Uterus (tissue), 4 donors: Measurements from ENCODE around the gene KCNE1. TPM values are rescaled to one million over a fixed set of nuclear protein-coding genes. Genes with fewer than 3 reads are reported as not detected.
"Not testable (repeated sequence)": the region's sequence is repeated elsewhere in the genome, so short reads cannot be mapped to it uniquely, and the experiment has no call there.

Experiments used
- DNase-seq, 2 donors: peaks; one replicate each; pipeline ENCODE4 v3.0.0-alpha.2; 2019 to 2020
- H3K27ac ChIP-seq, 2 donors: fragments of 200-600 bp; sonication (generic); 1 replicate in 1 of 2; 2 replicates in 1 of 2; pipeline ENCODE4 v1.5.1; 2016 to 2018
- H3K27me3 ChIP-seq, 2 donors: fragments of 200-600 bp; sonication (generic); one replicate each; pipeline ENCODE4 v1.5.1; 2018 to 2019; ENCODE audit warnings: control low read depth in 1 of 2
- H3K36me3 ChIP-seq, 2 donors: fragments of 200-600 bp; sonication (generic); one replicate each; pipeline ENCODE4 v1.5.1; 2019; ENCODE audit warnings: control low read depth in 1 of 2
- H3K4me1 ChIP-seq, 2 donors: fragments of 200-600 bp; sonication (generic); one replicate each; pipeline ENCODE4 v1.5.1; 2018 to 2019; ENCODE audit warnings: control low read depth in 1 of 2
- H3K4me3 ChIP-seq, 2 donors: fragments of 200-600 bp; sonication (generic); 1 replicate in 1 of 2; 2 replicates in 1 of 2; pipeline ENCODE4 v1.5.1; 2018 to 2019; ENCODE audit warnings: mild to moderate bottlenecking in 1 of 2
- H3K9me3 ChIP-seq, 2 donors: fragments of 200-600 bp; sonication (generic); one replicate each; pipeline ENCODE4 v1.5.1; 2019; ENCODE audit warnings: control low read depth in 1 of 2
- POLR2A ChIP-seq, 2 donors: fragments of 450-650 bp; IDR thresholded peaks; one replicate each; pipeline ENCODE4 v1.6.1; 2016; ENCODE audit warnings: antibody characterized with exemption in 2 of 2, mild to moderate bottlenecking in 1 of 2, moderate library complexity in 1 of 2
- intact Hi-C: fragments of 100-400 bp; cut with DNase I; formaldehyde crosslinking; loops from one replicate; pipeline ENCODE4 v1.15.1; 2023; ENCODE audit warnings: low total_unique reads
- total RNA-seq, 4 donors: library from RNA; depleted of rRNA in 3 of 4; stranded (reverse); fragments of >200 nt in 3 of 4; gene quantifications; one replicate each; pipeline versions ENCODE4 v1.1.0 to v1.2.4, GENCODE V29; 2014 to 2023
- TF ChIP-seq, protein P1 (sequence below), 4 experiments: fragments of 200-600 bp in 2 of 4; fragments of 450-650 bp in 2 of 4; sonication (generic) in 2 of 4; IDR thresholded peaks; one replicate each; pipeline ENCODE4 v1.5.1; 2016 to 2019; ENCODE audit warnings: antibody characterized with exemption in 4 of 4, mild to moderate bottlenecking in 2 of 4, moderate library complexity in 1 of 4
- donor health status: DM: yes; HTN: yes; CAD: no.

The KCNE1 gene
- total RNA-seq, 4 donors from 2014 or later, result 0.98 to 2.1 (median 1.0) TPM; not detected in 1

DNA sequence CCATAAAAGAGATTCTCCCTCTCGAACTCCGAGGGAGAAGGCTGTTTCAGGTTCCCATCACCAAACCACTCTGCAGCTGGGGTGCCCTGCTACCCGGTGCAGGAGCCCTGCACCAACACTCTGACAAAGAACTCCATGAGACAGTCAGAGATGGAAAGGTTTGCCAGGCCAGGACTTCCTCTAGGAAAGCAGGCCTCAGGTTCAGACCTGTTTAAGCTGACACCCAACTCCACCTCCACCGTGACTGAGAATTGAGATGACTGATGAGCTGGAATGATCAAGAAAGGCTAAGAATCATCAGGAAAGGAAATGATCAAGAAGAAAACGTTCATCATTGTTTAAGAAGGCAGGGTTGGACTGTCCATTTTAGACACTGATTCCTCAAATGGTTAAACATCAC lies 46.2 kb upstream of the KCNE1 start:
- DNase-seq, result no peak
- no peak for TF ChIP-seq POLR2A (IDR thresholded peaks at IDR 0.05)
- TF ChIP-seq, protein P1, sequence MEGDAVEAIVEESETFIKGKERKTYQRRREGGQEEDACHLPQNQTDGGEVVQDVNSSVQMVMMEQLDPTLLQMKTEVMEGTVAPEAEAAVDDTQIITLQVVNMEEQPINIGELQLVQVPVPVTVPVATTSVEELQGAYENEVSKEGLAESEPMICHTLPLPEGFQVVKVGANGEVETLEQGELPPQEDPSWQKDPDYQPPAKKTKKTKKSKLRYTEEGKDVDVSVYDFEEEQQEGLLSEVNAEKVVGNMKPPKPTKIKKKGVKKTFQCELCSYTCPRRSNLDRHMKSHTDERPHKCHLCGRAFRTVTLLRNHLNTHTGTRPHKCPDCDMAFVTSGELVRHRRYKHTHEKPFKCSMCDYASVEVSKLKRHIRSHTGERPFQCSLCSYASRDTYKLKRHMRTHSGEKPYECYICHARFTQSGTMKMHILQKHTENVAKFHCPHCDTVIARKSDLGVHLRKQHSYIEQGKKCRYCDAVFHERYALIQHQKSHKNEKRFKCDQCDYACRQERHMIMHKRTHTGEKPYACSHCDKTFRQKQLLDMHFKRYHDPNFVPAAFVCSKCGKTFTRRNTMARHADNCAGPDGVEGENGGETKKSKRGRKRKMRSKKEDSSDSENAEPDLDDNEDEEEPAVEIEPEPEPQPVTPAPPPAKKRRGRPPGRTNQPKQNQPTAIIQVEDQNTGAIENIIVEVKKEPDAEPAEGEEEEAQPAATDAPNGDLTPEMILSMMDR (IDR thresholded peaks at IDR 0.05), result no peak
- intact Hi-C loops, result no loop called here
- Histone ChIP-seq H3K27me3 (no peaks in the 10 kb centered on the region), H3K36me3 (no peaks in the 10 kb centered on the region), H3K27ac (no peak overlapping the region), H3K4me3 (no peak overlapping the region), H3K4me1 (no peaks in the 10 kb centered on the region), H3K9me3 (no peaks in the 10 kb centered on the region)

DNA sequence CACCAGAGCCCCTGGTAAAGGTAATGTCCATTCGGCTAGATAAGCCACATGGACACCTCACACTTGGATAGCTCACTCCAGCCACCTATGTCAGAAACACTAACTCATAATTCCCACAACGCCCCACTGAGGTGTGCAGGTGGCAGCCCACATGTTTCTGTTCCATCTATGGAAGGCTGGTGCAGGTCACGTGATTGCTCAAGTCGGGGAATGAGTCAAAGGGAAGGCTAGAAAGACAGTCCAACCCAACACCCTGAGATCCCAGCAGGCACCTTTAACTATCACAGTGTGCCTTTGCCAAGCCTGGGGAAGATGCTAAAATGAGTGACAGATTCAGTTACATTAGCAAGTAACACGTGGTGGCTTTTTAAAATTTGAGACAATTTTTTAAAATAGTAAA lies 45.3 kb upstream of the KCNE1 start:
- intact Hi-C loops, result no loop called here
- Histone ChIP-seq H3K27ac (no peak overlapping the region), H3K4me3 (no peak overlapping the region), H3K4me1 (no peaks in the 10 kb centered on the region), H3K36me3 (no peaks in the 10 kb centered on the region), H3K27me3 (no peaks in the 10 kb centered on the region), H3K9me3 (no peaks in the 10 kb centered on the region)
- DNase-seq, result no peak
- TF ChIP-seq POLR2A (IDR thresholded peaks at IDR 0.05), result no peak
- TF ChIP-seq, protein P1 (IDR thresholded peaks at IDR 0.05), result no peak

DNA sequence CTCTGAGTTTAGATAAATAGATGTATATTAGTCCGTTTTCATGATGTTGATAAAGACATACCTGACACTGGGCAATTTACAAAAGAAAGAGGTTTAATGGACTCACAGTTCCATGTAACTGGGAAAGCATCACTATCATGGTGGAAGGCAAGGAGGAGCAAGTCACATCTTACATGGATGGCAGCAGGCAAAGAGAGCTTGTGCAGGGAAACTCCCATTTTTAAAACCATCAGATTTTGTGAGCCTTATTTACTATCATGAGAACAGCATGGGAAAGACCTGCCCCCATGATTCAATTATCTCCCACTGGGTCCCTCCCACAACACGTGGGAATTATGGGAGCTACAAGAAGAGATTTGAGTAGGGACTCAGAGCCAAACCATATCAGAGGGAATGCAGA lies 42.7 kb upstream of the KCNE1 start:
- H3K9me3 ChIP-seq, H3K36me3 ChIP-seq, H3K4me1 ChIP-seq, H3K27ac ChIP-seq, H3K4me3 ChIP-seq, H3K27me3 ChIP-seq, DNase-seq, intact Hi-C loops: not testable (repeated sequence)

DNA sequence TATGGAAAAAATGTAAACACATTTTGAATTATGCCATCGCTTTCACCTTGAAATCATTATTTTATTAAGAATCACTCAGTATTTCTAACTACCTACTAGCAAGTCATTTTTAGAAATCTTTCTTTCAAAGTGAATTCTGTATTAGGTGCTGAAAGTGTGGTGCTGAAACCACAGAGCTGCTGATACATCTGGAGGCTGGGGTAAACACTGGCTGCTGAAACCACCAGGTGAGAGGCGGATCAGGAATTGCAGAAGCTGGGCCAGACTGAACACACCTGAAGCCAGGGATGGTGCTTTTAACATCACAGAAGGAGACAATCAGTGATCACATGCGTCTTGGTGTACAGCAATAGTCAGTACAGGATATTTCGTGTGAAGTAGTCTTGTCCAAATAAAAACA lies 42.2 kb upstream of the KCNE1 start:
- Histone ChIP-seq H3K27ac (no peak overlapping the region), H3K4me3 (no peak overlapping the region), H3K4me1 (no peaks in the 10 kb centered on the region), H3K36me3 (no peaks in the 10 kb centered on the region), H3K27me3 (no peaks in the 10 kb centered on the region), H3K9me3 (no peaks in the 10 kb centered on the region)
- DNase-seq, result no peak
- intact Hi-C loops, result no loop called here
- TF ChIP-seq POLR2A (IDR thresholded peaks at IDR 0.05), result no peak
- TF ChIP-seq, protein P1 (IDR thresholded peaks at IDR 0.05), result no peak

DNA sequence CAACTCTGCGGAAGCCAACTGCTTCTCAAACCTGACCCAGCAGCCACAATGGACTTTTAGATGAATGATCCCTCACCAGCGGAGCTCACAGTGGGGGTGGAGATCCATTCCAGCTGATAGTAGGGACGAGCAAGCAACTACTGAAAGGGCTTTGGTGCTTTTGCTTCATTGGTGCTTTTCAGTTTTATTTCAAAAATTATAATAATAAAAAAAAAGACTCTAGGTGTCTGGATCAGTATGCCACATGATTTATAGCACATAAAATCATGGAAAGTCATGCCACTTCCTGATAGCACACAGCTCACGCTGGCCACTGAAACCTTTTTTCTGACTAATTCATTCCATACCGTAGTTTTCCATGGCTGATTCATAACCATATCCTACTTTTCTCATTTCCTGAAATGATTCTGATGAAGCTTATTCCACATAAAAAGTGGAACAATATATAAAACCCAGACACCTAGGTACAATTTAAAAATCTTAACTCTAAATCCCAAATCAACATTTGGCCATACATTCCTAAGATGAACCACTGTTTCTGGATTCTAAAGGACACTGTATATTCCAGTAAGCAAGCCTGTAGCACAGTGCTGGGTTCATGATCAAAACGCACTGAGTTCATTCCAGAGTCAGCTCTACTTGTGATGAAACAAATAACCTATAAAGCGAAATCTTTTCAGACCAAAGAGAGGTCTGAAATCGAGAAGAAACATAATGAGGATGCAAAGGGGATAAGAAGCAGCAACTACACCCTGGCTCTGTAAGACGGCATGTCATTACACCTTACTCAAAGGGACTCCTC lies 41.3 kb upstream of the KCNE1 start:
- H3K27ac ChIP-seq, result peak overlapping the region in 1 of 2 donors; percentile 30
- no peaks in the 10 kb centered on the region for H3K36me3 ChIP-seq
- no peaks in the 10 kb centered on the region for H3K9me3 ChIP-seq
- TF ChIP-seq, protein P1 (IDR thresholded peaks at IDR 0.05), result no peak
- TF ChIP-seq POLR2A (IDR thresholded peaks at IDR 0.05), result no peak
- intact Hi-C loops, result no loop called here
- no peaks in the 10 kb centered on the region for H3K4me1 ChIP-seq
- H3K27me3 ChIP-seq, result no peaks in the 10 kb centered on the region
- no peak for DNase-seq
- no peak overlapping the region for H3K4me3 ChIP-seq
